NCI-H1092 treated with DMSO at 0.1 percent for 48 hours (cell line): ENCODE measurements around the gene RTL9.

Experiments used
- DNase-seq: peaks from one replicate; lab custom pipeline; 2025; lab: John Stamatoyannopoulos, UW

The RTL9 gene

DNA sequence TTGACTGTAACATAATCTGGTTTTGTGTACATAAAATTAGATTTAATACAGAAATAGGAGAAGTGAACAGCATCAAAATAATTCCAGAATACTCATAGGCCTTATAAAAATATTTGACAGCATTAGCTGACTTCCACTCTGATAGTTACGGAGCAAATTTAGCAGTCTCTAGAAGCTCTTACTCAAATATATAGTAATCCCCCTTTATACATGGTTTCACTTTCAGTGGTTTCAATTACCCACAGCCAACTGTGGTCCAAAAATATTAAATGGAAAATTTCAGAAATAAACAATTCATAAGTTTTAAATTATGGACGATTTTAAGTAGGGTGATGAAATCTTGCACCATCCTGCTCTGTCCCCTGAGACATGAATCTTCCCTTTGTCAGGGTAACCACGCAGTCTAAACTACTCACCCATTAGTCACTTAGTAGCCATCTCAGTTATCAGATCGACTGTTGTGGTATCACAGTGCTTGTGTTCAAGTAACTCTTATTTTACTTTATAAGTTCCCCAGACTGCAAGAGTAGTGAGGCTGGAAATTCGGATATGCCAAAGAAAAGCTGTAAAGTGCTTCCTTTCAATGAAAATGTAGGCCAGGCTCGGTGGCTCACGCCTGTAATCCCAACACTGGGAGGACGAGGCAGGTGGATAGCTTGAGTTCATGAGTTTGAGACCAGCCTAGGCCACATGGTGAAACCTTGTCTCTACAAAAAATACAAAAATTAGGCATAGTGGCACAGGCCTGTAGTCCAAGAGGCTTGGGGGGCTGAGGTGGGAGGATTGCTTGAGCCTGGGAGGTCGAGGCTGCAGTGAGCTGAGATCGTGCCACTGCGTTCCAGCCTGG is 17.2 kb upstream of the RTL9 start:
- no peak for DNase-seq

DNA sequence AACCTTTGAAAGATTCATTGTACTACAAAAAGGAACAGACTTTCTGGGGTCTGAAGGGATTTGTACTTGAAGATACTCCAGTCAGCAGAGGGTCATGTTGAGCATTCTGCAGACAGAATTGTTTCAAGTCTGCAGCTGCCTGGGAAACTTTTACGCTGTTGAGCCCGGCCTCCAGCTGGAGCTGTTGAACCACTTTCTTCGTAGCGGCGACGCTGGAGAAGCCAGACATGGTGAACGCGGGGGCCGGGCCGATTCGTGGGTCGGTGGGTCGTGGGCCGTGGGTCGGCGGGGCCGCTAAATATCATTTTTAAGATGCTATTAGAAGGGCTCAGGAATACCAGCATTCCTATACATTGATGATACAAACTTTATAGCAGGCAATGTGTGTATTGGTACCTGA is 12.0 kb upstream of the RTL9 start:
- no peak for DNase-seq

DNA sequence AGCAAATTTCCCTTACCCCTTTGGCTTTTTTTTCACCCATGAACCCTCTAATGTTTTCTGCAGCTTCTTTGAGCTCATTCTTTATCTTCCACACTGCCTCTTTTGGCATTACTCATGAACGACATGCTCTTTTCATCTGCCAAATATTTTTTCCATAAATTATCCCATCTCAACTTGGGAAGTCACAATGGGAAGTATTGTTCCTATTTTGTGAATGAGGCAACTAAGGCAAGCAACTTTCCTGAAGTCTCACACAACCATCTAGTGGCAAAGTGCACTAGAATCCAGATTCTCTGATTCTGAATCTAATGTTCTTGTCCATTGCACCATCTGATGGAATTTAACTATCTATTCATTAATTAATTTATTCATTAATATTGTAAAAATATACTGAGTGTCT is 625 bp downstream of the RTL9 start:
- no peak for DNase-seq

DNA sequence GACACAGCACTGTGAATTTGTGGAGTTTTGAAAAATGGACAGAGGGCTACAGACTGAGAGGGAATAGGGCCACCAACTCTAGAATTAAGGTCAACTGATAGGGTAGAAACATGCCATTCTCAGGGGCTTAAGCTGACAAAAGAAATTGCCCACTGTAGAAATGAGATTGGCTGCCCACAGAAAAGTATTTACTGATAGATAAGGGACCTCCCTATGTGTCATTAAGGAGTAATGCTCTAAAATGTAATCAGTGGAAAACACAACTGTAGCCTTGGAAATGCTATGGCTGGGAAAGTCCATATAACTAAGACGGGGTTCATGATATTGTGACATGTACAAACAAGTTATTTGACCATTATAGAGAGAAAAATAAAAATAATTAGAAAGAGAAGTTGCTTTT is 4.6 kb downstream of the RTL9 start:
- no peak for DNase-seq

DNA sequence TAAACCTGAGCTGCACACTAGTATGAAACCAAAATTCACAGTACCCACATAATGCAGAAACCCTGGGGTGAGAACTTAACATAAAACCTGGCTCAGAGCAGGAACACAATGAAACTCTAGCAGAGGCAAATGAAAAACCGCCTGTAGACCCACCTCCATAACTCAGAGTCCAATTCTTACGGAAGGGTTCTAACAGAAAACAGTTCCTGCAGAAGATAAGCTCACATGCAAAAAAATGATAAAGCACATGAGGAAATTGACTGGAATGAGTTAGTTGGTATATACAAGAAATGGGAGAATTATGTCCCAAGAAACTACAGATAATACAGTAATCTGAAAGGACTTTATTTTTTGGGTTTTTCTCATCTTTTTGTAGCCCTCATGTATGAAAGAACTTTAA is 14.7 kb downstream of the RTL9 start:
- no peak for DNase-seq

DNA sequence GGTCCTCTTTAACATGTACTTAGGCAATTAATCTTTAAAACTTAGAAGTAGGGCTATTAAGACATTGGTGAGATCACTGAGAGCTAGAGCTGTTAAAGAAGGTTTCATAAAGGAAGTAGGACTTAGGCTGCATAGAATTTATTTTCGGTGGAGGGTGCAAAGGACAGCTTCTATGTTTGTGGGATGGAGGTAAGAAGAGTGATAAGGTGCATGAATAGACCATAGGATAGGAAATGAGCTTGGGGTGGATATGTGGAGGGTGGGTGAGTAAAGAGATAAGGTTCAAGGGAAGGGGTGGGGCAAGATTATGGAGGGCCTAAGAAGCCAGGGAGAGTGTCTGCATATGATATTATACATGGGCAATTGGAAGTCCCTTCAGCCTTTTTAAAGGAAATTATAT is 15.9 kb downstream of the RTL9 start:
- no peak for DNase-seq

DNA sequence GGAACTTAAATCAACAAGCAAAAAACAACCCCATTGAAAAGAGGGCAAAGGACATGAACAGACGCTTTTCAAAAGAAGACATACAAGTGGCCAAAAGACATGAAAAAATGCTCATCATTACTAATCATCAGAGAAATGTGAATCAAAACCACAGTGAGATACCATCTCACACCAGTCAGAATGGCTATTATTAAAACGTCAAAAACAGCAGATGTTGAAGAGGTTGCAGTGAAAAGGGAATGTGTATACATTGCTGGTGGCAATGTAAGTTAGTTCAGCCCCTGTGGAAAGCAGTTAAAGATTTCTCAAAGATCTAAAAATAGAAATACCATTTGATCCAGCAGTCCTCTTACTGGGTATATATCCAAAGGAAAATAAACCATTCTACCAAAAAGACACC is 22.6 kb downstream of the RTL9 start:
- no peak for DNase-seq

DNA sequence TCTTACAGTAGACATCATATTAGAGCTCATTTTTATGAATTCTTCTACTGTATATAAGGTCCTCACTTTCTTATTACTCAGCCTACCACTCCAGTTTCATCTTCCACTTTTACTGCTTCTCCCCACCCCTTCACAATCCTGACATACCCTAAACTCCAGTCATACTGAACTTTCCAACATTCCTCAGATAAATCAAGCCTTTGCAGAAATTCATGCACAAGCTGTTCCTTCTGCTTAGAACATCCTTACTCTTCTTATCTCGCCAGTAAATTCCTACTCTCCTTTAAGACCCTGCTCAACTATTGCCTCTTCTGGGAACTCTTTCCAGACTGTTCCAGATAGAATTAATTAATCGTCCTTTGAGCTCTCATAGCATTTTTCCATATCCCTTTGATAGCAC is 24.8 kb downstream of the RTL9 start:
- no peak for DNase-seq

DNA sequence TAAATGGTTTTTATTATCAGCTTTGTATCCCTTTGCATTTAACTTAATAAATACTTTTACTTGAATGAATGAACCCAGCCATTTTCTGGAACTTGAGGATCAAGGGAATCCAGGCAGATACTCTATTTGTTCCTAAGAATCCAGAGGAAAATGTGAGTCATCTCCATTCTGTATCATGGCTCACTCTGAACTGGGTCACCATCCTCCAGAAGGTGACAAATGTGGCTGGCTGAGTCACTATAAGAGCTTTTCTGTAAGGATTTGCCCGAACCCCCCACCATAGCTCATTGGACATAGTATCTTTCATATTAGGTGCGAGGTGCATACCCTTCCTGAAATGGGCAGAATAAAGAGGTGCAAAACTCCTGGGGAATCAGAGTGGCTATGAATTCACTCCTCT is 25.8 kb downstream of the RTL9 start:
- DNase-seq: no peak

DNA sequence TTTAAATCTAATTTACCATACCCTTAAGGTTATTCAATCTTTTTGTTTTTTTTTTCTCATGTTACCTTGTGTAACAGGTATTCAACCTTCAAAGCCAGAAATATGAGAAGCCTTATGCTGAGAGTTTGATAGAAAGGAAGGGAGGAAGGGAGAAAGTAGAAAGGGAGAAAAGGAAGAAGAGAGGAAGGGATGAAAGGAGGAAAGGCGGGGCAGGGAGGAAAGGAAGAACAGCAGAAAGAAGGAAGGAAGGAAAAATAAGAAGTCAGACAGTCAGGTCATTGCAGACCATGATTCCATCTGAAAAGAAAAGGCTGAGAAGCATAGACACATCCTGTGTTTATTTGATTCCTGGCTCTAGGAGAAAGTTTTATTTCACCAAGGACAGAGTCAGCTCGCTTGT is 30.9 kb downstream of the RTL9 start:
- DNase-seq: no peak

DNA sequence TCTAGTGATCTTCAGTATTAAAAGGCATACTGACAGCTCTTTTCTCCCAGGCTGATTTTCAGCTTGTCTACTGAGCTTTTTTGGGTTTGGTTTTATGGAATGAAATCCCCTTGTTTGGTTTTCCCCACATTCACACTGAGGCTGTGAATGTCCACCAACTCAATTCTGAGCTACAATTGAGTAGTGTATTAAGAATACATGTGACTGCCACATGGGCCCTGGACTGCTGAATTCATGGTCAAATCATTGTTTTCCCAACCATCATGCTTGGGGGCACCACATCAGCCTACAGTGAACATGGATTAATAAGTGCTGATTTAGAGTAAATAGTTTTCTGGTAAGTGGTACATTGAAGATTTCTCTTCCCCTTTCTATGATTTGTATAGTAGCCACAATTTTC is 32.4 kb downstream of the RTL9 start:
- no peak for DNase-seq

DNA sequence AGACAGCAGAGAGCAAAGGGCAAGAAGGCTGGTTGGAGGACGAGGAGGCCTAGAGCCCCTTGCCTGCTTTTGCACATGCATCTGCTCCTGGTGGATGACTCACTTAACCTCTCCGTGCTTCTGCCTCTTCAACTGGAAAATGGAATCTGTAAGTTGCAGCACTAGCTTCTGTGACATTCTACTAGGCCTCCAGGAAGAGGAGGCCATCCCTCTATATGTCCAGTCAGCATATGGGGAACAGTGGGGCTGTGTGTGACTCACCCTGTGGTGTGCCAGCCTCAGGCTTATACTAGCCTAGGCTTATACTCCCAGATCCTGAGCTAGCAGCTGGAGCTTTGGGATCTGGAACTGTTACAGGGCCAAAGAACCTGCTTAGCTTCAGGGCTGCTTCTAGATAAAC is 36.0 kb downstream of the RTL9 start:
- DNase-seq: no peak

DNA sequence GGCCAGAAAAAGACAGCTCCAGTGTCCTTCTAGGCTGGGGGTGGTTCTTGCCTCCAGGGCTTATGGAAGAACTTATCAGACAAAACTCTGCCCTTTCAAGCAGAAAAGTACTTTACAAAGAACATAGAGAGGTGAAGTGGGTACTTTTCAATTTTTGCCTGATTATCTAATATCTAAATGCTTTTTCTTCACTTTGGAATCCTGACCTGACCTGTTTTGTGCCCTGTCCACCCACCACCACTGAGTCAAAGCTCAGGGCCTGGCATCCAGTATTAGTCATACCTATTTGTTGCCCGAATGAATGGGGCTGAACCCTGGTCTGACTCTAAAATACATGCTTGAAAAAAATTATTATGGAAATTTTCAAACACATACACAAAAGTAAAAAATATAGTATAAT is 37.2 kb downstream of the RTL9 start:
- no peak for DNase-seq

DNA sequence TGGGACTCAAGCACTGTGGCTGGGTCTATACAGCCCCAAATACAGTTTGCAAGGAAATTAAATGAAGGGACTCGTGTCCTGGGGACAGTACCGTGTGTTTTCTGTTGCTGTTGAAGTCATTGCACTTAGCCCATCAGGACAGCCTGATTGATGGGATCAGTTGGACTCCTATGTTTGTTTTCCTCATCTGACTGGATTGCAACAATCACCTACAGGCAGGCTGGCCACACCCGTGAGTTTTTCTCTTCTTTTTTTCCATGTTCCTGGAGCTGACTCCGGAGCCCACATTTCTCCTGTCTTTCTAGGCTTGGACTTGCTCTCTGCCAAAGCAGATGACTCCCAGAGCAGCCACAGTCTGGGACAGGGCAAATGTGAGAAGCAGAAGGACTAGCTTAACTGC is 38.1 kb downstream of the RTL9 start:
- DNase-seq: no peak

DNA sequence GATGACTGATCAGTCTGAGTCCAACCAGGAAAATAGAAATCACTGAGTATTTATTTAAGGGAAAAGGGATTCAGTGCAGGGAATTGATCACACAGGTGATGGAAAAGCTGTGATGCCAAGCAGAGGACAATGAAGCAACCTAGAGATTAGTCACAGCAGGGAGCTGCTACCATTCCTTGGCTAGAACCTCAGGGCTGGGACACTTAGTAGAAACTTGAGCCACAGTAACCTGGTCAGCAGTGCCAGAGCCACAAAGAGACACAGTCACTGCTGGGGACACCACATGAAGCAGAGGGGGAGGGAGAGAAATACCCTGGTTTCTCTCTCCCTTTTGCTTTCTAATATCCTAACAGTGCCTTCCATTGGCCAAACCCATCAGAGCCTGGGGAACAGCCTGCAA is 38.7 kb downstream of the RTL9 start:
- no peak for DNase-seq

DNA sequence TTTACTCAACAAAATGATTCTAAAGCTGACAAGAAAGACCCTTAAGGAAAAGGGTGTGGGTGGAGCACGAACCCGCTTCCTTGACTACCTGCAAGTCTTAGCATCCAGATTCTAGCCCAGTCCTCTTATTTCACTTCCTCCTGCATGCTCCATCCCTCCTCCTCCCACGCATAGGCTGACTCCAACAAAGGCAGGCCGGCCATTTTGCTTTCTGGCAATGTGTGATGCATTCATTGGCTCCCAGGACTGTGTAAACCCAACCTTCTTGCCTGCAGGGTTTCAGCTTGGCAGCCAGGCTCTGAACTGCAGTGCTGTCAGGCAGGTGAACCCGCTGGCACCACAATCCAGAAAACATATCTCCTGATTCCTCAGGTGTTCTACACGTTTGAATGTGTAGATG is 39.3 kb downstream of the RTL9 start:
- no peak for DNase-seq

DNA sequence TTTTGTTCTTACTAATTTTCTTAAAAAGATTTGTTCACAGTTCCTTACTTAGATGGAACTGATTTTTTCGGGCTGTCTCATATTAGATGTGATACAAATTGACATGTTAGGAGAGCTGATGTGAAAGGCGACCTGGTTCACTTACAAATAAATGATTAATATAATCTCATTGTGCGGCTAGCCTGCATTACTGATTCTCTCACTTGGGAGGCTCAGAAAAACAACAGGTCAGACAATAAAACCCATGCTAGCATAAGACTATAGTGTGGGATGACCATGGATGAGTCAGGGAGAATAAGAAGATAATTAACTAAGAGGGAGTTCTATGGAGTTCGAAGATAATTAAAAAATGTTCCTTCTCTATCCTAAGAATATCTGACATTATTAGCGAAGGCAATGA is 40.8 kb downstream of the RTL9 start:
- no peak for DNase-seq

DNA sequence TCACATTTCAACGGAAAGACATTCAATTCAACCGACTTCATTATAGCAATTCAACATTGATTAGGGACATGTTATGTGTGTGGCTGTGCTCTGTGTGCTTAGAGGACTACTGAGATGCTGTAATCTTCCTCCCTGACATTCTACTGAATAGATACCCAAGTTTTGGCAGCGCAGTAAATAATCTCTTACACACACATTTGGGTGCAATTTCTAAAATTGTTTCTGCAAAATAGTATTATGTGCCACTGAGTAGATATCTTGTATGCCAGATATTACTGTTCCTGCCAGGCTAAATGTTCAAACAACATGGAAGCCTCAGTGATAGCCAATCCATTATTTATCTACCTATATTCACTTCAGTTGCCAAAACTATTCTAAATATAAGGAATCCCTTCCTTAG is 41.3 kb downstream of the RTL9 start:
- DNase-seq: no peak

DNA sequence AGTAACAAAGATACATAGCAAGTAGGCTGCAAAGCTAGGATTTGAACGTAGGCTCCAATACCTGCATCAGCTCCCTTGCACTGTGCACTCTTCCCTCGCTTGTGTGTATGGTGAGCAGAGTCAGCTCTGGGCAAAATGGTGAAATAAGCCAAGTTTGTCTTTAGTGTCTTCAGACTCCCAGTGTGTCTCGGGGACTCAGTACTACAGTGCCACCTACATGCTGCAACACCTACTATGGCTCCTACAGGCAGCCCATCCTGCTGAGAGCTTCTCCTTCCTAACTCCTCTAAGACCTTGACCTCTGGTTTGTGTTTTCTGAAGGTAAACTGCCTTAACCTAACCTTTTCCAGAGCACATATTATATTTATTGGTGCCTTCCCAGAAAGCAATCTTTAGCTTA is 42.5 kb downstream of the RTL9 start:
- DNase-seq: peak; percentile 4

DNA sequence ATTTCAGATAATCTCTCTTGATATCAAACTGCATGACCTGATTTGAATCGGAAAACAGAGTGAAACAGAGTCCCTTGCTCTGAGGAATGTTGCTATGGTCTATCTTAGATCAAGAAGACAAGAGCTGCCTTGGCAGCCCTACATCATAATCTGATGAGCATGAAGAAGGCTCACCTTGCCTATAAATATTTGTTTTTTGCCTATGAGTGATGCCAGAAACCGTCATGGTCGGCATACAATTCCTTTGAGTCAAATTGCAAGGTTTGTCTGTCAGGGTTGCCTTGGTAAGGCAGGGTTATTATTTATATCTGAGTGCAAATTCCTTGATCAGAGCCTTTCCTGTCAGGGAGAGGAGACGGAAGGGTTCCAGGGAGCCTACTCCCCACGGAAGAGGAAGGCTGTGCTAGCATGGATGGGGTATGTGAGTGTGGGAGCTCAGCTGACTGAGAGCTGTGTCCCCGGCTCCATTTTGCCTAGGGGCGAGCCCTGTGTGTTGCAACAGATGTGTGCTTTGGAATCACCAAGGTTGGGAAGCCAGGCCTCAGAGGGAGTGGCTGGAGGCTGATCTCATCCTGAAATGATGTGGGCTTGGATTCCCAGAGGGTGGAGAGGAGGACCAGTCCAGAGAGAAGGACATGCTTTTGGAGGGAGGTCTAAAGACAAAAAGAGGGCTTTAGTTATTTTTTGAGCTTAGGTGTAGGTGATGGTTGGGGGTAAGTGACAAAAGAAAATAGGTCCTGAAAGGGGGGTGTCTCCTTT is 43.6 kb downstream of the RTL9 start:
- no peak for DNase-seq

DNA sequence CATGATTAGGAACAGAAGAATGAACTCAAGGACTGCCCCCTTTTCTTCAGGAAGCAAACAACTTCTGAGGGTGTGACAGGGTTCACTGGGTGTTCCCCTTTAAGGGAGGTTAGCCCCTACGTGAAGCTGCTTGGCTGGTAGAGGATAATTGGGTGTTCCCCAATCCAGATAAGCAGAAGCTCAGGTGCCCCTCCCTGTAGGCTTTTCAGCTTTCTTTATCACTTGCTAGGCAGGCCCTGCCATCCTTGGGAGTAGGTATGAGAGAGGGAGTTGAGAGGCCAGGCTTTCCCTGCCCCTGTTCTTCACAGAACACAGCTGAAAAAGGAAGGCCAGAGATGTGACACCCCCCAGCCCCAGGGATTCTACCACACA is 44.2 kb downstream of the RTL9 start:
- no peak for DNase-seq

DNA sequence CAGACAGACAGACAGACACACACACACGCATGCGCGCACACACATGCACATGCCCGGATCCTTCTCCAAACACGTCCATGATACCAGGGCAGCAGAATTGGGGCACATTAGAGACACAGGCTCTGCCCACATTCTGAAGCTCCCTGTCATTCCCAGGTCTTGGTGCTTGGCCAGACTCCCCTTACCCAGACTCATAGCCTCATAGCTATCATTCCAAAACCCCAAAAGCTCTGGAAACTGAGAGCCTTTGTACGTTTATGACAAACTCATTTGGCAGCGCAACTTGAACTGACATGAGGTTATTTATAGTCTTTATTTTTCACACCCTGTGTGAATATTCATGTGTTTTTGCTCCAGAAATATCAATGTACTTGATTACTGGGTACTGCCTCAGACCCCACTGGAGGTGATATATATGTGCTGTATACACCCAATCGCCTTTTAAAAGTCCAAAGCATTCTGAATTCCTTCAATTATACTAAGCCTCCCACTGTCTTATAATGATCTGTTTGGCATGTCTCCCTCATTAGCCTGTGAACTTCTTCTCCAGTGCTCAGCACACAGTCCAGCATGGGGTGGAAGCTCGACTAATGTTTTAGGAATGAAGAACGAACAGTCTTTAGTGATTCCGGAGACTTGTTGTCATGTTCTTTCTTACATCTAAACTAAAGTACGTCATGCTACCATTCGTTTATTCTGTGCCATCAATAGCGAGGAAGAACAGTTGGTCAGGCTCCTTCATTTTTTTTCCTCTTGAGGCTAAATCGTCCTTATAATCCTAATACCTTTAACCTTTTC is 45.0 kb downstream of the RTL9 start:
- DNase-seq: no peak

DNA sequence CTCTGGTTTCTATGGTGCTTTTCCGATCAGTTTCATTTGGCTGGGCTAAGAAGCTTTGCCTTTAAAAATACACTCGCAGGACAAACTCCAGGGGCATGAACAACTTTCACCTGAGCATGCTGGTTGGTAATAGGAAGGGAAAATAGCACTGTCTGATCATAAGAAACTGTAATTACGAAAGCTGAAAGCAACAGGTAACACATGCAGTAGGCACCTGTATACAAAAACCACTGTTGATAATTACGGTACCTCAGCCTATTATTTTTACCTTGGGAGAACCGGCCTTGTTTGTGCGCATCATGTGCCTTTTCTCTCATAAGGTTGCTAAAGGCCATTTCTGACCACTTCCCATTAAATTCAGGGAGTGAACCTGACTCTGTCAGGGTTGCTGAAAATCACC is 45.7 kb downstream of the RTL9 start:
- DNase-seq: no peak
